Left renal cortex interstitium (tissue), 4 donors: ENCODE measurements around the gene CSRNP3. TPM values are rescaled to one million over a fixed set of nuclear protein-coding genes. Genes with fewer than 3 reads are reported as not detected.
"Not testable (repeated sequence)": the region's sequence is repeated elsewhere in the genome, so short reads cannot be mapped to it uniquely, and the experiment has no call there.

Experiments used
- DNase-seq, 4 donors: peaks; one replicate each; pipeline ENCODE4 v3.0.0-alpha.2; 2013; ENCODE audit warnings: low read depth in 4 of 4, low spot score in 2 of 4, missing footprints in 1 of 4
- polyA plus RNA-seq, 4 donors: library from polyadenylated mRNA; unstranded; fragments of 120-200 nt; gene quantifications; one replicate each; pipeline ENCODE4 v1.2.1, GENCODE V29; 2013; ENCODE audit not compliant: insufficient read length in 4 of 4

The CSRNP3 gene
- polyA plus RNA-seq, 4 donors = 9.9 to 11.6 (median 10.4) TPM

DNA sequence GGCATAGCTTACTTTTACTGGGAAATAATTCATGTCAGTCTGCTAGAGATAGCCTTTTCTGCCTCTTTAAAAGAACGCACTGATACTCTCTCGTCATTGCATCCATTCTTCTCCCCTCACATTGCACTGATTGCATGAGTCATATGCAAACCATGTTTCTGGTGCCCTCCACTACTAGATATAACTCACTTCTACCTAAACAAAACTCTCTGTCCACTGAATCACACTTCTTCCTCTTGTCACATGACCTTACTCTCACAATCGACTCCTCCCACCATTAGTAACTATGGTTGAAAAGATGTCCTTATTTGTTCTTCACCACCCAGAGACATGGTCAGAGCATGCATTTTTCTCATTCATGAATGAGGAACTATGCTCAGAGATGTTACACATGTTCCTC, 158.0 kb downstream of the CSRNP3 start:
- DNase-seq = no peak

- no peak for DNase-seq
Measured at GRCh38 chr2:165629776-165630175, 160.3 kb downstream of the CSRNP3 start.

GRCh38 chr2:165630236-165630635, 160.7 kb downstream of the CSRNP3 start:
- DNase-seq = no peak

DNA sequence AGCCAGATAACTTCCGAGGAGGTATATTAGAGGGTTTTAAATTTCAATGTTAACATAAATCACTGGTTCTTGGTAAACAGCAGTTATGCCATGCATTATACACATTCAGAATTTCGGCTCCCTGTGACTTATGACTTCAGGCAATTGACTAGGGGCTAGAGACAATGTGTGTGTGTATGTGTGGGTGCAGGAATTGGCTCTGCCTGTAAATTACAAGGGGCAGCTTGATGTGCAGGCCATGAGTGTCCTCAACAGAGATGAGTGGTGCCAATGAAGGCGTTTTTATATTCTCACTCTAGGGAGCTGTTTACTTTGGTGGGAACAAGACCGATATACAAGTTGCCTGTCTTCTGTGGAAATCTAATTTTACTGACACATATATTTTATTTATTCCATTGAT, 161.6 kb downstream of the CSRNP3 start:
- DNase-seq = no peak

DNA sequence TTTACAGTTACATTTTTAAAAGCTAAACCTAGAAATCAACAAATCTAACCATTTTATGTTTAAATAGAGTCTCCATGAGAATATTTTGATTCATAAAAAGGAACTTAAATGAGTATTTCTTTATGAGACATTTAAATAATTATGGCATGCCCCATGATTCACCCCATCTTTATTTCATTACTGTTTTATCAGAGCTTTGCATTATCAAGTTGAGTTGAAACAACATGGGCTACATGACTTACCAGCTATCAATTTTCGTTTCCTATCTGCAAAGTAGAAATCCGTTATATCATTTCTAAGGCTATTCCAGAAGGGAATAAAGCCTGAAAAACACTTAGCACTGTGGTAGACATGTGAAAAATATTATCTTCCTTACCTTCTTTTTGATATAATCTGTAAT, 163.1 kb downstream of the CSRNP3 start:
- no peak for DNase-seq

- DNase-seq = no peak
Measured at GRCh38 chr2:165633431-165633830, 163.9 kb downstream of the CSRNP3 start.

DNA sequence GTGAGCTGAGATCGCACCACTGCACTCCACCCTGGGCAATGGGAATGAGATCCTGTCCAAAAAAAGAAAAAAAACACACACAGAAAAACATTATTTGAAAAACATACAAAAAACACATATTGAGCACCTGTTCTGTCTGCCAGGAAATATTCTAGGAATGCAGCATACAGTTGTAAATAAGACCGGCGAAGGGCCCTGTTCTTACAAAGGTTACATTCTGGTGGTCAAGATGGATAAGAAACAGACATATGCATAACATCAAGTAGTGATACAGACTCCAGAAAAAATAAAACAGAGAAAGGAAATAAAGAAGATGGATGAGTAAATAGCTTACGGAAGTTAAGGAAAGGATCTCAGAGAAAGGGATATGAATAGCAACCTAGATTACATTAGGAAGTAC, 164.8 kb downstream of the CSRNP3 start:
- no peak for DNase-seq

DNA sequence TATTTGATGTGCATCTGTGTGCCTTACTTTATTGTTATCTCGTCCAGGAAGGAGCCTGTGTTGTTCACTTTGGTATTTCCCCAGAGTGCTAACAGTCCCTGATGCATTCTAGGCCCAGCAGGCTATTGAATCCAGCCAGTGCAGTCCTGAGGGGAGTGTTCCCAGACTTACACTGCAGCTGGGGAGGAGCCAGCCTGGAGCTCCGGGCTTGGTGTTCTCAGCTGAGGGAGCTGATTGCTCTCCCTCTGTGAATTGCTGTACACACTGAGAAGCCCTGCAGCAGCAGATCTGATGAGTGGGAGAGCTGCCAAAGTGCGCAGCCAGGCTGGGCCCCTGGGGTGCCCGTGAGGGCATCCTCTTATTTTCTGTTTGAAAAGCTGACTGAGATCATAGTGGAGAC, 165.4 kb downstream of the CSRNP3 start:
- DNase-seq = peak in 1 of 4 donors; percentile 31

DNA sequence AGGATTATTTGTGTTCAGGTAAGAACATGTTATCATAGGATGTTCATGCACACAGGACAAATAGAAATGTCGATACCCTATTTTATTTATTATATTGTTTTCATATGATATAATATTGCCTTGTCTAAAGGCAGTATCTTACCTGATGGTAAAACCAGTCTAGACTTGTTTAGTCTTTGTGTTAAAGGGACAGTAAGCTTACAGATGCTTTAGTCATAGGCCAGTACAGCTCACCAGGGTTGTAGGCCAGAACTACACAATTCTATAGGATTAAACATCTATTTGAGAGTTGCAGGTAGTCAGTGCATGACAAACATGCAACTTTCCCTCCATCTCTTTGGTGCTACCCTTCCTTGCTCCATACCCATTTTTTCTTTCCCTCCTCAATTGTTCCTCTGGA, 166.0 kb downstream of the CSRNP3 start:
- no peak for DNase-seq

GRCh38 chr2:165636959-165637358, 167.5 kb downstream of the CSRNP3 start:
- DNase-seq = no peak

- DNase-seq = no peak
Measured at GRCh38 chr2:165637396-165637795, 167.9 kb downstream of the CSRNP3 start.

DNA sequence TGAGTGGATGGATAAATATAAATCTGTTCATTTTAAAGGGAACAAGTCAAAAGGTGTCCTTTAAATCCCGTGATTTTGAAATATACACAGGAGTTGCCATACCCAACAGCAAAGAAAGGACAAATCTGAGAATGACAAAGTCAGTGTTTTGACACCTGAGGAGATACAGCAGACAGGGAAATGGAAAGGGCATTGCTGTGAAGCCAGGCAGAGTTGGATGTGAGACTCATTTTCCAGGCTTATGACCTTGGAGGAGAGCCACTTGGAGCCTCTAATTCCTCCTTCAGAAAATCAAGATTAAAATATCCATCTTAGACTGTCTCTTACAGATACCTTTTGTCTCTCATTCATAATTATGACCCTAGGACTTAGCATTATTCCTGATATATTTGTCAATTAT, 170.0 kb downstream of the CSRNP3 start:
- DNase-seq = no peak

GRCh38 chr2:165640247-165640929, 170.9 kb downstream of the CSRNP3 start:
- no peak for DNase-seq

DNA sequence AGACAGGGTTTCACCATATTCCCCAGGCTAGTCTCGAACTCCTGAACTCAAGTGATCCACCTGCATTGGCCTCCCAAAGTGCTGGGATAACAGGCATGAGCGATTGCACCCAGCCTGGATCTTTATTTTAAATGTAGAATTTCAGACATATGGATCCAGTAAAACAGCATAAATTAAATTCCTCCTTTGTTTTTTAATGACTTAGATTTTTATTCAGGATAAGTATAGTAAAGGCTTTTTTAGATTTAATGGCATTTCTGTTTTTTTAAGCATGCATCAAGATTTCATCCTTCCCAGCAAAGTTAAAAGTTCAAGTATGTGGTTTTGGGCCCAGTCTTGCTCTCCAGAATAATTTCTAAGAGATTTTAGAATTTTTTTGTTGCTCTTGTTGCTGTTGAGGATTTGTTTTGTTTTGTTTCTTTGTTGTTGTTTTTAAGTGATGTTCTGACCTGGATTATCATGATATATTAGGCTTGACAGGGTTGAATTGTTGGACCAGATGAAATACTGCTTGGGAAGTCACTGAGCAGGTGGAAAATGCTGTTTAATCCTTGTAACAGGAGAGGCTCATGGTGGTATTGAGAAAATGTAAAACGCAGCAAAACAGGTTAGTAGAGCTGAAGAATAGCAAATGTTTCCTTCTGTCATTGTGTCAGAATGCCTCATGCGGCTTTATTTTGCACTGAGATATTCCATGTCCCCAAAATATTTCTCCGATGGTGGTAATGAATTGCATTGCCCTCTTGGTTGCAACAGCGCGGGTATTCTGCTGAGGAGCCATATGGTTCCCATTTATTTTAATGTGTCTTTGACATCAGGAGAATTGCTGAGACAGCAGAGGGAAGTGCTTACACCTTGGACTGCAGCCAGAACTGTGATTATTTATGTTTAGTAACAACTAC, 176.7 kb downstream of the CSRNP3 start:
- DNase-seq = peak; percentile 34 to 76 (median 54)

GRCh38 chr2:165647409-165647808, 177.9 kb downstream of the CSRNP3 start:
- no peak for DNase-seq

DNA sequence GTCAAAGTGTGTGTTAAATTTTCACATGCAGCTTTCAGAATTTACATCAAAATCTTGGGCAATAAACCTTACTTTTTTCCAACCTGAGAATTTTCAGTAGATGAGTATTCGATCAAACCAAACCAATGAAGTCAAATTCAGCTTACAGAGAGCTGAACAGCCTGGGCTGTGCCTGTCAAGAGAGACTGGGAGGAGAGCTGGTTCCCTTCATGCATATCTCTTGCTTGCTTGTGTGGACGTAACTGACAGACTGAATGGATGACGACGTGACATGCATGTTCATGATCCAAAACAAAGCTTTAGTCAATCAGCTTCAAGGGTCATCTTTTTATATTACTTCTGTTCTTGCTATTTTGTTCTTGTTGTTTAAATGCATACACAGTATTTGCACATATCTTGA, 179.3 kb downstream of the CSRNP3 start:
- DNase-seq = no peak

DNA sequence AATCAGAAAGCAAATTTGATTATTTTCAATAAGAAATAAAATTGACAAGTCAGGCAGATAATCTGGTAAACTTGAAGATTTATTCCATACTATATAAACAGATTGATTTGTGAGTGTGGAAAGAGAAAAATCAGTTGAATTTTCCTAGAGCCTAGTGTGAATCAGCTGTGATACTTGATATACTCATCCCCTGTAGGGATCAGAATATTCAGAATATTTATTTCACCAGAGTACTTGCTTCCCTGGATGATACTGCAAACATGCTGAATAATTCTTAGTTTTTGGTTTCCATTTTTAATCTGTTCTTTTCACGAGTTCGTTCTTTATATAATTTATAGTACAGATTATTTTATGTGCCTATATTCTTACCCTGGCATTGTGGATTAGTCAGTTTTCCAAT, 181.7 kb downstream of the CSRNP3 start:
- DNase-seq = no peak

GRCh38 chr2:165655661-165656060, 186.2 kb downstream of the CSRNP3 start:
- DNase-seq = no peak

DNA sequence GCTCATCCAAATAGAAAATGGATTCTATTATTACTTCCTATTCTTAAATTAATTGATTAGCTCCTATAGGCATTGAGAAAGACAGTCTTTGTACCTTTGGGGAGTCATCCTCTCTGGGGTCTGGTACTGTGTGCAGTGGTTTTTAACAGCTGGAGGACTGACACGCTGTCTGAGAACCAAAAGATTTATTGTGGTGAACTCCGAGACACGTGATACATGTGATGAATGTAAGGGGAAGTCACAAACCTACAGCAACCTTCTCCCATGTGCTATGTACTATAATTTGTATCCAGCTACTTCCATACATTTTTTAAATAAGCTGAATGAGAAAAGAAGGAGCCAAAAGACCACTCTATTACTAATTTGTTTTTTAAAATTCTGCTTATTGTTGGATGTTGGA, 190.9 kb downstream of the CSRNP3 start:
- DNase-seq = no peak

DNA sequence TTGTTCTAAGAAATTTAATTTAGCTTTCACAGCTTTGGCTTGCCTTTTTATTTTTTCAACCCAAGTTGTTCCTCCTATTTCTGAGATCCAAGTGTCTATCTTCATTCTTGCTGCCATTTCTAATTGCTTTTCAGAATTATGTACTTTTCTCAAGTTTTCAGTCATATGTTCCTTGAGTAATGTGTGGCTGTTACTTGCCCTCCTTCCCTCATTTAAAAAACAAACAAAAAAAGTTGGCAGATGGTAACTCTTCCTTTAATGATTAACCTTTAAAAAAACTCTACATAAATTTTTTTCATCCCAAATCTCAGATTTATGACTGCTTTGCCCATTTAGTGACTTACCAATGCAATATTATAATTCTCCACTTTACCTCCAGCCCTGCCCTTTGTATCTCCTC, 193.2 kb downstream of the CSRNP3 start:
- no peak for DNase-seq

GRCh38 chr2:165665614-165666013, 196.1 kb downstream of the CSRNP3 start:
- no peak for DNase-seq

- not testable (repeated sequence) for DNase-seq
Measured at GRCh38 chr2:165666073-165666472, 196.6 kb downstream of the CSRNP3 start.
